ENCODE data around the gene GBP2. TPM values are rescaled to one million over a fixed set of nuclear protein-coding genes. Genes with fewer than 3 reads are reported as not detected.

Gene GBP2
- total RNA-seq, 1 donor from 2014 or later = 40.8 TPM

- no peak for ATAC-seq
- Histone ChIP-seq H3K27ac (no peak overlapping the region), H3K9me3 (no peaks in the 10 kb centered on the region), H3K4me3 (peak overlapping the region; percentile 28), H3K36me3 (no peaks in the 10 kb centered on the region), H3K4me1 (peaks cover 9% of the 10 kb centered on the region), H3K27me3 (no peaks in the 10 kb centered on the region)
- TF ChIP-seq, protein P1, sequence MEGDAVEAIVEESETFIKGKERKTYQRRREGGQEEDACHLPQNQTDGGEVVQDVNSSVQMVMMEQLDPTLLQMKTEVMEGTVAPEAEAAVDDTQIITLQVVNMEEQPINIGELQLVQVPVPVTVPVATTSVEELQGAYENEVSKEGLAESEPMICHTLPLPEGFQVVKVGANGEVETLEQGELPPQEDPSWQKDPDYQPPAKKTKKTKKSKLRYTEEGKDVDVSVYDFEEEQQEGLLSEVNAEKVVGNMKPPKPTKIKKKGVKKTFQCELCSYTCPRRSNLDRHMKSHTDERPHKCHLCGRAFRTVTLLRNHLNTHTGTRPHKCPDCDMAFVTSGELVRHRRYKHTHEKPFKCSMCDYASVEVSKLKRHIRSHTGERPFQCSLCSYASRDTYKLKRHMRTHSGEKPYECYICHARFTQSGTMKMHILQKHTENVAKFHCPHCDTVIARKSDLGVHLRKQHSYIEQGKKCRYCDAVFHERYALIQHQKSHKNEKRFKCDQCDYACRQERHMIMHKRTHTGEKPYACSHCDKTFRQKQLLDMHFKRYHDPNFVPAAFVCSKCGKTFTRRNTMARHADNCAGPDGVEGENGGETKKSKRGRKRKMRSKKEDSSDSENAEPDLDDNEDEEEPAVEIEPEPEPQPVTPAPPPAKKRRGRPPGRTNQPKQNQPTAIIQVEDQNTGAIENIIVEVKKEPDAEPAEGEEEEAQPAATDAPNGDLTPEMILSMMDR (IDR thresholded peaks at IDR 0.05) = no peak
- intact Hi-C loops (cut with DNase I) = no loop called here
- no peak for DNase-seq
Measured at GRCh38 chr1:89069951-89070350, 56.0 kb downstream of the GBP2 start.

- no peak for ATAC-seq
- intact Hi-C loops (cut with DNase I) = no loop called here
Measured at GRCh38 chr1:89068291-89068690, 57.6 kb downstream of the GBP2 start.

GRCh38 chr1:89065079-89065868, 60.6 kb downstream of the GBP2 start, which contains the start of gene GBP1:
TSS of gene GBP1 (minus strand) at chr1:89065208. CDS start at chr1:89063234, 1,974 bp downstream.
- intact Hi-C loops (cut with DNase I) = no loop called here

More at GRCh38 chr1:89068291-89068690, 57.6 kb downstream of the GBP2 start:
- Histone ChIP-seq H3K9me3 (no peaks in the 10 kb centered on the region), H3K27ac (no peak overlapping the region), H3K36me3 (no peaks in the 10 kb centered on the region), H3K4me3 (no peak overlapping the region), H3K27me3 (no peaks in the 10 kb centered on the region), H3K4me1 (peaks cover 14% of the 10 kb centered on the region)
- no peak for DNase-seq
- TF ChIP-seq, protein P1 (IDR thresholded peaks at IDR 0.05) = no peak

GRCh38 chr1:89064632-89065031, 61.3 kb downstream of the GBP2 start:
- ATAC-seq = peak; percentile 69

More at GRCh38 chr1:89065079-89065868, 60.6 kb downstream of the GBP2 start, which contains the start of gene GBP1:
- Histone ChIP-seq H3K4me3 (peak within 1 kb of the TSS; percentile 53), H3K4me1 (peaks cover 27% of the 10 kb centered on the region), H3K27ac (peak within 1 kb of the TSS; percentile 87), H3K36me3 (peaks cover 2% of the 10 kb centered on the region), H3K27me3 (no peaks in the 10 kb centered on the region), H3K9me3 (no peaks in the 10 kb centered on the region)
- ATAC-seq (peak; percentile 91), DNase-seq (no peak)
- TF ChIP-seq, protein P1 (IDR thresholded peaks at IDR 0.05) = no peak

DNA sequence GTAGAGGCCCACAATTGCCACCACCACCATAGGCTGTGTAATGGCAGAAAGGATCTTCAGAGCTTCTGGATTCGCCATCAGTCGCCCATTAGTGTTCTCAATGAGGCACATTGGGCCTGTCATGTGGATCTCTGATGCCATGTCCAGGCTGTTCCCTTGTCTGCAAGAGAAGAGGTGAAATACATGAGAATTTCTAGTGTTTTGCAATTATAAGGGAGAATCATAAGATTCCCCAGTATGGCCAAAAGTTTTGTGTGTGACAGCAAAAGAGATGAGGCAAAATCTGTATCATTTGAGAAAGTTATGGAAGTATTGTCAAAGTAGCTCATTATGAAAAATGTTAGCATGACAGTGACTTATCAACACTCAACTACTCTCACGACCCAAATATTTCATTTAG, 62.8 kb downstream of the GBP2 start:
- ATAC-seq (peak; percentile 13), DNase-seq (no peak)
- Histone ChIP-seq H3K36me3 (peaks cover 24% of the 10 kb centered on the region), H3K4me3 (peak overlapping the region; percentile 53), H3K27ac (no peak overlapping the region), H3K9me3 (no peaks in the 10 kb centered on the region), H3K27me3 (no peaks in the 10 kb centered on the region), H3K4me1 (peaks cover 27% of the 10 kb centered on the region)
- intact Hi-C loops (cut with DNase I) = no loop called here
- TF ChIP-seq, protein P1 (IDR thresholded peaks at IDR 0.05) = no peak

More at GRCh38 chr1:89064632-89065031, 61.3 kb downstream of the GBP2 start:
- Histone ChIP-seq H3K4me3 (peak overlapping the region; percentile 53), H3K9me3 (no peaks in the 10 kb centered on the region), H3K27me3 (no peaks in the 10 kb centered on the region), H3K4me1 (peaks cover 27% of the 10 kb centered on the region), H3K27ac (peak overlapping the region; percentile 87), H3K36me3 (peaks cover 9% of the 10 kb centered on the region)
- DNase-seq = no peak
- TF ChIP-seq, protein P1 (IDR thresholded peaks at IDR 0.05) = no peak
- intact Hi-C loops (cut with DNase I) = no loop called here
